ENCODE results near the gene ARID5A. TPM values are rescaled to one million over a fixed set of nuclear protein-coding genes. Genes with fewer than 3 reads are reported as not detected.

The ARID5A gene
- total RNA-seq, 3 donors from 2014 or later: 18.9 to 132 (median 56.4) TPM

DNA sequence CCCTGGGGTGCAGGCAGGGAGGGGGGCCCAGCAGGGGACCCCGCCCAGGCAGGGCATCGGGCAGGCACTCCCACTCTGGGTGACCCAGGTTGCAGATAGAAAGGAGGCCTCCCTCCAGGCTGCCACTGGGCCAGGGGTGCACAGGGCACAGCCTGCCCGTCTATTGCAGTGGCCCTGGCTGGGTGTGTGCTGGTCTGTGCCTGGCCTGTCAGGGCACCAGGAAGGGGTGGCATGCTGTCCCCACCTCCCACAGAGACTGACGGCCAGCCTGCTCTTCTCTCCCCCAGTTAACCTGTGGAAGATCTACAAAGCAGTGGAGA lies 12.9 kb downstream of the ARID5A start:
- Histone ChIP-seq H3K4me3 (no peak overlapping the region), H3K27ac (peak overlapping the region; percentile 18 to 61), H3K4me1 (peaks cover 0 to under 1% of the 10 kb centered on the region in 2 donors), H3K27me3 (no peaks in the 10 kb centered on the region), H3K36me3 (peaks cover 13% of the 10 kb centered on the region), H3K9me3 (no peaks in the 10 kb centered on the region)
- intact Hi-C loops (cut with DNase I; ENCODE audit: low total_unique reads): no loop called here
- TF ChIP-seq POLR2AphosphoS5 (IDR thresholded peaks at IDR 0.05) (no peak), POLR2A (IDR thresholded peaks at IDR 0.05) (no peak)
- TF ChIP-seq, protein P1, sequence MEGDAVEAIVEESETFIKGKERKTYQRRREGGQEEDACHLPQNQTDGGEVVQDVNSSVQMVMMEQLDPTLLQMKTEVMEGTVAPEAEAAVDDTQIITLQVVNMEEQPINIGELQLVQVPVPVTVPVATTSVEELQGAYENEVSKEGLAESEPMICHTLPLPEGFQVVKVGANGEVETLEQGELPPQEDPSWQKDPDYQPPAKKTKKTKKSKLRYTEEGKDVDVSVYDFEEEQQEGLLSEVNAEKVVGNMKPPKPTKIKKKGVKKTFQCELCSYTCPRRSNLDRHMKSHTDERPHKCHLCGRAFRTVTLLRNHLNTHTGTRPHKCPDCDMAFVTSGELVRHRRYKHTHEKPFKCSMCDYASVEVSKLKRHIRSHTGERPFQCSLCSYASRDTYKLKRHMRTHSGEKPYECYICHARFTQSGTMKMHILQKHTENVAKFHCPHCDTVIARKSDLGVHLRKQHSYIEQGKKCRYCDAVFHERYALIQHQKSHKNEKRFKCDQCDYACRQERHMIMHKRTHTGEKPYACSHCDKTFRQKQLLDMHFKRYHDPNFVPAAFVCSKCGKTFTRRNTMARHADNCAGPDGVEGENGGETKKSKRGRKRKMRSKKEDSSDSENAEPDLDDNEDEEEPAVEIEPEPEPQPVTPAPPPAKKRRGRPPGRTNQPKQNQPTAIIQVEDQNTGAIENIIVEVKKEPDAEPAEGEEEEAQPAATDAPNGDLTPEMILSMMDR (IDR thresholded peaks at IDR 0.05): no peak
- peak in 1 of 2 donors; percentile 22 for DNase-seq (ENCODE audit: low spot score in 2 of 2)

DNA sequence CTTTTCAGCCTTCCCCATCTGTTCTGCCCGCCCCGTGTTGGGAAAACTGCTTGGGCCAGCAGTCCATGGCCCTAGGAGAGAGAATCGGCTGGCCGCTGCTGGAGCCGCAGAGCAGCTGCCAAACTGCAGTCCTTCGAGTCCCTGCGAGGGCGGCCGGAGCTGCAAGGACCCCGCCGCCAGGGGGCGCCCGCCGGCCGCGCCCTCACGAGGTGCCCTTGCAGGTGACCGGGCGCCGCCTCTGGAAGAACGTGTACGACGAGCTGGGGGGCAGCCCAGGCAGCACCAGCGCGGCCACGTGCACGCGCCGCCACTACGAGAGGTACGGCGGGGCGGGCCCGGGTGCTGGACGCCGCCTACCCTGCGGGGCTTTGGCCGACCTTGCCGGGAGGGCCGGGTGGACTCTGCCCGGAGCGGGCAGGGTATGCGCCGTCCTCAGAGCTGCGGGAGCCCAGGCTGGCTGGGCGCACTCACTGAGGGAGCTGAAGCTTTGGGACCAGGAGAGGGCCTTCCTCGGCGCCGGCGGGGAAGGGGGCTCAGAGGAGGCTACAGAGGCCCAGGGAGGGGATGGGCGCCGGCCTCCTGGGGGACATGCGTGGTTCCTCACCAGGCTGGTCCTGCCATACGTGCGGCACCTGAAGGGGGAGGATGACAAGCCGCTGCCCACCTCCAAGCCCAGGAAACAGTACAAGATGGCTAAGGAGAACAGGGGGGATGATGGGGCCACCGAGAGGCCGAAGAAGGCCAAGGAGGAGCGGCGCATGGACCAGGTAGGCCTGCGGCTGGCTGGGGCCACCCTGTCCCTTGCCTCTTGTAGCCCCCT lies 13.6 kb downstream of the ARID5A start:
- DNase-seq (ENCODE audit: low spot score in 2 of 2): no peak
- intact Hi-C loops (cut with DNase I; ENCODE audit: low total_unique reads): loop anchor here (5.0 kb wide), 2 partner anchors 138 to 1282 kb away; no protein-coding TSS in a partner anchor

DNA sequence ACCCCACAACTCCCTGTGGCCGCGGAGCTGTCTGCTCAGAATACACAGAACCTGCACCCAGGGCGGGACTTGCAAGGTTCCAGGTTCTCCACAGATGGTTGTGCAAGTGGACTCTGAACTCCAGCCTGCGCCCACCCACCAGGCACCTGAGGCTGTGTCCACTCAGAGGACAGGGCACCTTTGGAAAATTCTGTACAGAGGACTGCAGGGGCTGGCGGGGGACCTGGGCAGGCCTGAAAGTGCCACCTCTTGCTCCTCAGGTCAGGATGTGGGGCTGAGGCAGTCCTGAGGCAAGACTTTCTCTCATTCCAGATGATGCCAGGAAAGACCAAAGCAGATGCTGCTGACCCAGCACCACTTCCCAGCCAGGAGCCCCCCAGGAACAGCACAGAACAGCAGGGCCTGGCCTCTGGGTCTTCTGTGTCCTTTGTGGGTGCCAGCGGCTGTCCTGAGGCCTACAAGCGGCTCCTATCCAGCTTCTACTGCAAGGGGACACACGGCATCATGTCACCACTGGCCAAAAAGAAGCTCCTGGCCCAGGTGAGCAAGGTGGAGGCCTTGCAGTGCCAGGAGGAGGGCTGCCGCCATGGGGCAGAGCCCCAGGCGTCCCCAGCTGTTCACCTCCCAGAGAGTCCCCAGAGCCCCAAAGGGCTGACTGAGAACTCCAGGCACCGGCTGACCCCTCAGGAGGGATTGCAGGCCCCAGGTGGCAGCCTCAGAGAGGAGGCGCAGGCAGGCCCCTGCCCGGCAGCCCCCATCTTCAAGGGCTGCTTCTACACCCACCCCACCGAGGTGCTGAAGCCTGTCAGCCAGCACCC lies 14.4 kb downstream of the ARID5A start:
- Histone ChIP-seq H3K36me3 (peaks cover 13% of the 10 kb centered on the region), H3K4me1 (peaks cover 0 to 2% of the 10 kb centered on the region in 2 donors), H3K4me3 (no peak overlapping the region), H3K27ac (no peak overlapping the region), H3K27me3 (no peaks in the 10 kb centered on the region), H3K9me3 (no peaks in the 10 kb centered on the region)
- intact Hi-C loops (cut with DNase I; ENCODE audit: low total_unique reads): loop anchor here (5.0 kb wide), 2 partner anchors 139 to 1281 kb away; no protein-coding TSS in a partner anchor
- no peak for DNase-seq (ENCODE audit: low spot score in 2 of 2)
- no peak for TF ChIP-seq POLR2A (IDR thresholded peaks at IDR 0.05)
- TF ChIP-seq, protein P1 (IDR thresholded peaks at IDR 0.05): no peak
- no peak for TF ChIP-seq POLR2AphosphoS5 (IDR thresholded peaks at IDR 0.05)

More for the DNA sequence above, 13.6 kb downstream of the ARID5A start:
- Histone ChIP-seq H3K9me3 (no peaks in the 10 kb centered on the region), H3K4me1 (peaks cover 0 to 2% of the 10 kb centered on the region in 2 donors), H3K4me3 (no peak overlapping the region), H3K36me3 (peaks cover 13% of the 10 kb centered on the region), H3K27me3 (no peaks in the 10 kb centered on the region), H3K27ac (peak overlapping the region in 1 of 2 donors; percentile 61)
- no peak for TF ChIP-seq POLR2A (IDR thresholded peaks at IDR 0.05)
- TF ChIP-seq, protein P1 (IDR thresholded peaks at IDR 0.05): peak in 1 of 3 donors; percentile 12

- Histone ChIP-seq H3K27ac (no peak overlapping the region), H3K4me1 (peaks cover 0 to 2% of the 10 kb centered on the region in 2 donors), H3K36me3 (peaks cover 13% of the 10 kb centered on the region), H3K9me3 (no peaks in the 10 kb centered on the region), H3K27me3 (no peaks in the 10 kb centered on the region), H3K4me3 (no peak overlapping the region)
- intact Hi-C loops (cut with DNase I; ENCODE audit: low total_unique reads): loop anchor here (5.0 kb wide), 2 partner anchors 139 to 1281 kb away; no protein-coding TSS in a partner anchor
- TF ChIP-seq POLR2A (IDR thresholded peaks at IDR 0.05) (no peak), POLR2AphosphoS5 (IDR thresholded peaks at IDR 0.05) (no peak)
- TF ChIP-seq, protein P1 (IDR thresholded peaks at IDR 0.05): no peak
- no peak for DNase-seq (ENCODE audit: low spot score in 2 of 2)
These were observed 15.2 kb downstream of the ARID5A start for GRCh38 chr2:96551605-96552314.
